HepG2 (cell line): Measurements from ENCODE around the gene FAM131C. TPM values are rescaled to one million over a fixed set of nuclear protein-coding genes. Genes with fewer than 3 reads are reported as not detected.

Experiments
- AHR ChIP-seq: IDR thresholded peaks from 2 replicates; pipeline ENCODE4 v1.6.1; 2018; ENCODE audit warnings: missing genetic modification reagents, missing compliant biosample characterization
- CBX5 ChIP-seq: sonication (generic); formaldehyde crosslinking; IDR thresholded peaks from 2 replicates; pipeline ENCODE4 v1.4.0; 2020; ENCODE audit warnings: missing genetic modification reagents, borderline replicate concordance
- ELF1 ChIP-seq: sonication (generic); formaldehyde crosslinking; IDR thresholded peaks from 2 replicates; pipeline ENCODE4 v1.4.0; 2020; ENCODE audit warnings: missing genetic modification reagents
- HDAC1 ChIP-seq: sonication (generic); formaldehyde crosslinking; IDR thresholded peaks from 2 replicates; pipeline ENCODE4 v1.5.1; 2020; ENCODE audit warnings: mild to moderate bottlenecking, missing genetic modification reagents
- HMGXB4 ChIP-seq, 2 experiments: sonication (generic) in 1 of 2; formaldehyde crosslinking in 1 of 2; IDR thresholded peaks; 2 replicates each; pipeline versions ENCODE4 v1.4.0 to v1.6.1; 2018 to 2020; ENCODE audit warnings: missing genetic modification reagents in 2 of 2, borderline replicate concordance in 1 of 2, low read depth in 1 of 2, mild to moderate bottlenecking in 1 of 2, missing biosample characterization in 1 of 2
- HOMEZ ChIP-seq: IDR thresholded peaks from 2 replicates; pipeline ENCODE4 v1.6.1; 2016; ENCODE audit warnings: low read depth
- MTF2 ChIP-seq: sonication (generic); formaldehyde crosslinking; IDR thresholded peaks from 2 replicates; pipeline ENCODE4 v1.5.0; 2020; ENCODE audit warnings: missing genetic modification reagents, borderline replicate concordance
- MXI1 ChIP-seq: IDR thresholded peaks from 3 replicates; pipeline ENCODE4 v1.6.1; 2012; ENCODE audit warnings: low read depth, low read length, inconsistent platforms, borderline replicate concordance
- NCOA1 ChIP-seq: sonication (generic); formaldehyde crosslinking; IDR thresholded peaks from 2 replicates; pipeline ENCODE4 v1.9.0; 2021; ENCODE audit warnings: missing genetic modification reagents
- PCBP1 ChIP-seq: fragments of 200-400 bp; formaldehyde crosslinking; IDR thresholded peaks from 2 replicates; pipeline ENCODE4 v1.6.1; 2017; ENCODE audit warnings: mild to moderate bottlenecking, low read depth, low read length, borderline replicate concordance
- SCMH1 ChIP-seq: sonication (generic); formaldehyde crosslinking; IDR thresholded peaks from 2 replicates; pipeline ENCODE4 v1.9.0; 2021; ENCODE audit warnings: missing genetic modification reagents, mild to moderate bottlenecking, borderline replicate concordance
- TAF15 ChIP-seq: fragments of 200-400 bp; formaldehyde crosslinking; IDR thresholded peaks from one replicate; pipeline ENCODE4 v1.6.1; 2018; ENCODE audit warnings: mild to moderate bottlenecking, low read depth, low read length; ENCODE audit not compliant: poor library complexity, severe bottlenecking
- TP53 ChIP-seq: sonication (generic); formaldehyde crosslinking; conservative IDR thresholded peaks from 2 replicates; pipeline ENCODE4 v1.4.0; 2020; ENCODE audit warnings: missing genetic modification reagents
- WIZ ChIP-seq: sonication (generic); formaldehyde crosslinking; IDR thresholded peaks from 2 replicates; pipeline ENCODE4 v1.5.1; 2020; ENCODE audit warnings: mild to moderate bottlenecking, missing genetic modification reagents
- ZFY ChIP-seq: sonication (generic); formaldehyde crosslinking; IDR thresholded peaks from 2 replicates; pipeline ENCODE4 v1.4.0; 2020; ENCODE audit warnings: missing genetic modification reagents
- ZMYM4 ChIP-seq: sonication (generic); formaldehyde crosslinking; IDR thresholded peaks from 2 replicates; pipeline ENCODE4 v1.8.1; 2023; ENCODE audit warnings: mild to moderate bottlenecking, missing genetic modification reagents
- ZNF337 ChIP-seq: sonication (generic); formaldehyde crosslinking; IDR thresholded peaks from 2 replicates; pipeline ENCODE4 v1.5.1; 2020; ENCODE audit warnings: missing genetic modification reagents, low read depth, mild to moderate bottlenecking, borderline replicate concordance
- ZNF354B ChIP-seq: sonication (generic); formaldehyde crosslinking; IDR thresholded peaks from 2 replicates; pipeline ENCODE4 v1.8.0; 2022; ENCODE audit warnings: mild to moderate bottlenecking, missing genetic modification reagents
- ZNF619 ChIP-seq: sonication (generic); formaldehyde crosslinking; IDR thresholded peaks from 2 replicates; pipeline ENCODE4 v1.4.0; 2020; ENCODE audit warnings: mild to moderate bottlenecking, missing genetic modification reagents
- ZNF75D ChIP-seq: sonication (generic); formaldehyde crosslinking; IDR thresholded peaks from 2 replicates; pipeline ENCODE4 v1.8.1; 2023; ENCODE audit warnings: missing genetic modification reagents, mild to moderate bottlenecking, borderline replicate concordance
- ZNF768 ChIP-seq: sonication (generic); formaldehyde crosslinking; IDR thresholded peaks from 2 replicates; pipeline ENCODE4 v1.4.0; 2020; ENCODE audit warnings: missing genetic modification reagents
- ZNF772 ChIP-seq: sonication (generic); formaldehyde crosslinking; IDR thresholded peaks from 2 replicates; pipeline ENCODE4 v1.5.0; 2020; ENCODE audit warnings: mild to moderate bottlenecking, missing genetic modification reagents
- ZNF841 ChIP-seq: sonication (generic); formaldehyde crosslinking; IDR thresholded peaks from 2 replicates; pipeline ENCODE4 v1.8.1; 2023; ENCODE audit warnings: missing genetic modification reagents, borderline replicate concordance
- polyA plus RNA-seq, 8 experiments: library from polyadenylated mRNA; depleted of rRNA in 3 of 8; stranded (reverse) in 7 of 8; unstranded in 1 of 8; fragments of >200 nt; fragmentation: Illumina TruSeq in 4 of 8; extraction: Trizol in 4 of 8; gene quantifications; 2 replicates each; pipeline versions ENCODE4 v1.2.1 to v1.2.3, GENCODE V29; 2011 to 2016; ENCODE audit warnings: low read depth in 4 of 8, missing spikeins in 1 of 8, mixed read lengths in 1 of 8; ENCODE audit not compliant: insufficient read depth in 1 of 8
- total RNA-seq, 5 experiments: library from RNA; depleted of rRNA; stranded (reverse); fragments of >200 nt; fragmentation: Illumina TruSeq; extraction: Trizol; gene quantifications; 2 replicates each; pipeline ENCODE4 v1.2.3, GENCODE V29; 2016; ENCODE audit warnings: low read depth in 1 of 5

Gene FAM131C
- total and polyA plus RNA-seq, 2 of the 13 experiments (the other 11 are each of a cell fraction or from before 2014, with no cell fraction given) = 0.07 TPM; not detected in 1

DNA sequence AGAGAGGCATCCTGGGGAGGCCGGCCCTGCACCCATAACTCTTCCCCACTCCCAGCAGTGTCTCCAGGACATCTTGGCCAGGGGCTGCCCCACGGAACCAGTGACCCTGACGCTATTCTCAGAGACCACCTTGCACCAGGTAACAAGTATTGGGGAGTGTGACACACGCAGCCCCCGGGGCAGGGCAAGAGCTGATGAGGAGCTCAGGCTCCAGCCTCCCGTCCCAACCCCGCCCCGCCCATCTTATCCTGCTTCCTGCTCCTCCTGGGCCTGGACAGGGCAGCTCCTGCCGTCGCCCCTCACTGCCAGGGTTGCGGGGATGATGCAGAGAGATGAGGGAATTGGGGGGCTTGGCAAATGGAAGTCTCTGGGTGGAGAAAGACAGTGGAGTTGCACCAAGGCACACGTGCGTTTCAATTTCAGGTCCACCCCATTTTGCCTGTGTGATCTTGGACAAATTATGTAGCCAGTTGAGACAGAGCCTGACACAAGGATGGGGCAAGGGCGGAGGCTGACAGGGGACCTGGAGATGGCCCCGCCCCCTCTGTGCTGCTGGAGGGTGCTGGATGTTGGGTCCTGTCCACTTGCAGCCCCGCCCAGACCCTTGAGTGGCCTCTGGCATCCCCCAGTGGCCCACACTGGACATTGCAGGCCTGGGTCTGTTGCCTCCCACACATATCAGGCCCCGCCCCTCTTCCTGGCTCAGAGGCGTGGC lies 40.9 kb downstream of the FAM131C start (continued):
- no peak for TF ChIP-seq AHR (CRISPR knock-in tag)
- TF ChIP-seq HOMEZ (CRISPR knock-in tag) = no peak
- TF ChIP-seq ZNF337 (CRISPR knock-in tag) = no peak
- no peak for TF ChIP-seq SCMH1
- peak; percentile 53; the same call in 1 of the 2 replicates for TF ChIP-seq CBX5
- peak; percentile 16; the same call in 1 of the 2 replicates for TF ChIP-seq ZFY (CRISPR knock-in tag)
- TF ChIP-seq ZNF75D (CRISPR knock-in tag) = no peak
- TF ChIP-seq HDAC1 (CRISPR knock-in tag) = no peak
- peak; percentile 57; the same call in 1 of the 2 replicates for TF ChIP-seq ZNF772 (CRISPR knock-in tag)
- TF ChIP-seq ZNF768 (CRISPR knock-in tag) = 0 out of 2 replicates have a peak, but pooled peaks have one; percentile 18
- TF ChIP-seq MTF2 (CRISPR knock-in tag) = no peak
- TF ChIP-seq MXI1 = peak; percentile 21; the same call in 1 of the 3 replicates
- TF ChIP-seq TAF15 = no peak
- peak; percentile 43; the same call in 1 of the 2 replicates for TF ChIP-seq ELF1 (CRISPR knock-in tag)
- TF ChIP-seq ZNF841 (CRISPR knock-in tag) = no peak
- TF ChIP-seq PCBP1 = 0 out of 2 replicates have a peak, but pooled peaks have one; percentile 26
- TF ChIP-seq NCOA1 (CRISPR knock-in tag) = no peak
- peak in 1 of 2 experiments; percentile 34; a peak in 1 of 4 replicates for TF ChIP-seq HMGXB4 (CRISPR knock-in tag; IDR thresholded peaks at IDR 0.05; ENCODE audit: borderline replicate concordance in 1 of 2, low read depth in 1 of 2)
- 0 out of 2 replicates have a peak, but pooled peaks have one; percentile 67 for TF ChIP-seq ZNF619
- no peak for TF ChIP-seq WIZ (CRISPR knock-in tag)
- no peak for TF ChIP-seq ZNF354B (CRISPR knock-in tag)
- no peak for TF ChIP-seq ZMYM4 (CRISPR knock-in tag)
- no peak for TF ChIP-seq TP53 (CRISPR knock-in tag)
